HG02798 (cell line): ENCODE data around the gene GFOD1.
"Not testable (repeated sequence)": the region's sequence is repeated elsewhere in the genome, so short reads cannot be mapped to it uniquely, and the experiment has no call there.

ENCODE experiments used
- ATAC-seq: cut with Tn5 transposase; IDR thresholded peaks from one replicate; pipeline ENCODE4 v1.9.1; 2021; ENCODE audit warnings: mild to moderate bottlenecking; ENCODE audit not compliant: unreplicated experiment, poor library complexity

Gene GFOD1

GRCh38 chr6:13511913-13512717 is 24.7 kb upstream of the GFOD1 start:
- ATAC-seq = no peak

- ATAC-seq = not testable (repeated sequence)
Measured at GRCh38 chr6:13511141-13511571, 23.8 kb upstream of the GFOD1 start.

GRCh38 chr6:13510433-13510832 is 23.0 kb upstream of the GFOD1 start:
- ATAC-seq = not testable (repeated sequence)

- ATAC-seq = no peak
Measured at GRCh38 chr6:13508711-13509705, 21.6 kb upstream of the GFOD1 start.

GRCh38 chr6:13507306-13507860 is 20.0 kb upstream of the GFOD1 start:
- ATAC-seq = no peak

GRCh38 chr6:13505345-13505734 is 17.9 kb upstream of the GFOD1 start:
- ATAC-seq = no peak

GRCh38 chr6:13504611-13505344 is 17.4 kb upstream of the GFOD1 start:
- no peak for ATAC-seq

- no peak for ATAC-seq
Measured at GRCh38 chr6:13500915-13501314, 13.5 kb upstream of the GFOD1 start.

GRCh38 chr6:13500264-13500663 is 12.9 kb upstream of the GFOD1 start:
- no peak for ATAC-seq

- no peak for ATAC-seq
Measured at GRCh38 chr6:13496513-13497190, 9.3 kb upstream of the GFOD1 start.

GRCh38 chr6:13495818-13496217 is 8.4 kb upstream of the GFOD1 start:
- no peak for ATAC-seq

- ATAC-seq = no peak
Measured at GRCh38 chr6:13495112-13495776, 7.8 kb upstream of the GFOD1 start.

- no peak for ATAC-seq
Measured at GRCh38 chr6:13494137-13494536, 6.7 kb upstream of the GFOD1 start.

GRCh38 chr6:13493147-13493546 is 5.7 kb upstream of the GFOD1 start:
- ATAC-seq = no peak

- ATAC-seq = no peak
Measured at GRCh38 chr6:13492357-13492756, 5.0 kb upstream of the GFOD1 start.

GRCh38 chr6:13491538-13491937 is 4.1 kb upstream of the GFOD1 start:
- ATAC-seq = no peak

GRCh38 chr6:13490402-13490801 is 3.0 kb upstream of the GFOD1 start:
- ATAC-seq = no peak

- no peak for ATAC-seq
Measured at GRCh38 chr6:13488896-13489237, 1.5 kb upstream of the GFOD1 start.
